ENCODE results near the gene EEFSEC.

EEFSEC gene

DNA sequence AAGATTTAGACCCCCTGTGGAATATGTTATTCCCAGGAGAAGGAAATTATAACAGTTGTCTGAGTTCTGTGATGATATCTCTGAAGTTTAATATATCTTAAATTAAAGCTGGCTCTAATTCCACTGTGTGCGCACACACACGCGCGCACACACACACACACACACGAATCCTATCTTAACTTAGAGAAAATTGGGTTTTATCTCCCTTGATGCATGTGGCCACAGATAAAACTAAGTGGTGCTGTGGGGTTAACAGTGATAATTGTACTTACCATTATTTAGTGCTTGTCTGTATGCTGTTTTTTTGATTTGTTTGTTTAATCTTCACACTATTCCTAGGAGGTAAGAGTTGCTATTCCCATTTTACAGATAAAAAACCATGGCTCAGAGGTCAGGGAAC is 7.4 kb downstream of the EEFSEC start:
- H3F3A ChIP-seq (ENCODE audit: insufficient read depth, low read length), result no peaks in the 10 kb centered on the region
- H3K4me3 ChIP-seq (ENCODE audit: low read length), result no peak overlapping the region
- H3K79me2 ChIP-seq (ENCODE audit: low read length), result peaks cover 48% of the 10 kb centered on the region
- H2AFZ ChIP-seq (ENCODE audit: low read length), result no peak overlapping the region
- TF ChIP-seq EZH2 (optimal IDR thresholded peaks at IDR 0.05; ENCODE audit: low read depth, low read length) (no peak), EZH2phosphoT487 (IDR thresholded peaks at IDR 0.05; ENCODE audit: low read length) (no peak)
- TF ChIP-seq, protein P1, sequence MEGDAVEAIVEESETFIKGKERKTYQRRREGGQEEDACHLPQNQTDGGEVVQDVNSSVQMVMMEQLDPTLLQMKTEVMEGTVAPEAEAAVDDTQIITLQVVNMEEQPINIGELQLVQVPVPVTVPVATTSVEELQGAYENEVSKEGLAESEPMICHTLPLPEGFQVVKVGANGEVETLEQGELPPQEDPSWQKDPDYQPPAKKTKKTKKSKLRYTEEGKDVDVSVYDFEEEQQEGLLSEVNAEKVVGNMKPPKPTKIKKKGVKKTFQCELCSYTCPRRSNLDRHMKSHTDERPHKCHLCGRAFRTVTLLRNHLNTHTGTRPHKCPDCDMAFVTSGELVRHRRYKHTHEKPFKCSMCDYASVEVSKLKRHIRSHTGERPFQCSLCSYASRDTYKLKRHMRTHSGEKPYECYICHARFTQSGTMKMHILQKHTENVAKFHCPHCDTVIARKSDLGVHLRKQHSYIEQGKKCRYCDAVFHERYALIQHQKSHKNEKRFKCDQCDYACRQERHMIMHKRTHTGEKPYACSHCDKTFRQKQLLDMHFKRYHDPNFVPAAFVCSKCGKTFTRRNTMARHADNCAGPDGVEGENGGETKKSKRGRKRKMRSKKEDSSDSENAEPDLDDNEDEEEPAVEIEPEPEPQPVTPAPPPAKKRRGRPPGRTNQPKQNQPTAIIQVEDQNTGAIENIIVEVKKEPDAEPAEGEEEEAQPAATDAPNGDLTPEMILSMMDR (IDR thresholded peaks at IDR 0.05; ENCODE audit: low read length), result no peak
- H3K4me2 ChIP-seq (ENCODE audit: low read depth, low read length), result no peak overlapping the region
- no peak overlapping the region for H3K9ac ChIP-seq (ENCODE audit: low read length)
- no peak overlapping the region for H3K27ac ChIP-seq (ENCODE audit: low read length)
- no peaks in the 10 kb centered on the region for H3K4me1 ChIP-seq (ENCODE audit: low read length)
- no peaks in the 10 kb centered on the region for H3K9me2 ChIP-seq (replicated peaks; ENCODE audit: insufficient read depth, low read length)
- no peaks in the 10 kb centered on the region for H3K9me3 ChIP-seq (replicated peaks; ENCODE audit: insufficient read depth, low read length)
- H3K27me3 ChIP-seq (replicated peaks; ENCODE audit: insufficient read depth, low read length), result no peaks in the 10 kb centered on the region
- no peak for DNase-seq
- no peaks in the 10 kb centered on the region for H3K36me3 ChIP-seq (replicated peaks; ENCODE audit: insufficient read depth, low read length)
- no peaks in the 10 kb centered on the region for H4K20me1 ChIP-seq (ENCODE audit: insufficient read depth, low read length)

- no peaks in the 10 kb centered on the region for H4K20me1 ChIP-seq (ENCODE audit: insufficient read depth, low read length)
- no peak overlapping the region for H3K4me3 ChIP-seq (ENCODE audit: low read length)
- H3F3A ChIP-seq (ENCODE audit: insufficient read depth, low read length), result no peaks in the 10 kb centered on the region
- no peak overlapping the region for H3K4me2 ChIP-seq (ENCODE audit: low read depth, low read length)
- H3K9me2 ChIP-seq (replicated peaks; ENCODE audit: insufficient read depth, low read length), result no peaks in the 10 kb centered on the region
- no peaks in the 10 kb centered on the region for H3K36me3 ChIP-seq (replicated peaks; ENCODE audit: insufficient read depth, low read length)
- H2AFZ ChIP-seq (ENCODE audit: low read length), result no peak overlapping the region
- no peak overlapping the region for H3K9ac ChIP-seq (ENCODE audit: low read length)
- DNase-seq, result no peak
- peaks cover 57% of the 10 kb centered on the region for H3K79me2 ChIP-seq (ENCODE audit: low read length)
- H3K27me3 ChIP-seq (replicated peaks; ENCODE audit: insufficient read depth, low read length), result no peaks in the 10 kb centered on the region
- TF ChIP-seq, protein P1 (IDR thresholded peaks at IDR 0.05; ENCODE audit: low read length), result no peak
- TF ChIP-seq EZH2phosphoT487 (IDR thresholded peaks at IDR 0.05; ENCODE audit: low read length) (no peak), EZH2 (optimal IDR thresholded peaks at IDR 0.05; ENCODE audit: low read depth, low read length) (no peak)
- no peaks in the 10 kb centered on the region for H3K9me3 ChIP-seq (replicated peaks; ENCODE audit: insufficient read depth, low read length)
- no peaks in the 10 kb centered on the region for H3K4me1 ChIP-seq (ENCODE audit: low read length)
- no peak overlapping the region for H3K27ac ChIP-seq (ENCODE audit: low read length)
Measured at GRCh38 chr3:128163432-128163831, 10.2 kb downstream of the EEFSEC start.

GRCh38 chr3:128166971-128167453 is 13.7 kb downstream of the EEFSEC start:
- TF ChIP-seq EZH2 (optimal IDR thresholded peaks at IDR 0.05; ENCODE audit: low read depth, low read length), result no peak
- TF ChIP-seq, protein P1 (IDR thresholded peaks at IDR 0.05; ENCODE audit: low read length), result no peak
- Histone ChIP-seq H3K36me3 (replicated peaks; ENCODE audit: insufficient read depth, low read length) (no peaks in the 10 kb centered on the region), H3K9me3 (replicated peaks; ENCODE audit: insufficient read depth, low read length) (no peaks in the 10 kb centered on the region), H3K9ac (ENCODE audit: low read length) (no peak overlapping the region), H3K4me2 (ENCODE audit: low read depth, low read length) (no peak overlapping the region), H3K27me3 (replicated peaks; ENCODE audit: insufficient read depth, low read length) (no peaks in the 10 kb centered on the region), H3K27ac (ENCODE audit: low read length) (no peak overlapping the region), H3K79me2 (ENCODE audit: low read length) (peaks cover 48% of the 10 kb centered on the region), H4K20me1 (ENCODE audit: insufficient read depth, low read length) (no peaks in the 10 kb centered on the region), H3K4me1 (ENCODE audit: low read length) (no peaks in the 10 kb centered on the region), H3F3A (ENCODE audit: insufficient read depth, low read length) (no peaks in the 10 kb centered on the region), H2AFZ (ENCODE audit: low read length) (no peak overlapping the region), H3K9me2 (replicated peaks; ENCODE audit: insufficient read depth, low read length) (no peaks in the 10 kb centered on the region), H3K4me3 (ENCODE audit: low read length) (no peak overlapping the region)
- no peak for DNase-seq

All from MM.1S (cell line).